AG09309 (cell line): ENCODE results near the gene ABCA13.

ENCODE experiments used
- DNase-seq: peaks from one replicate; pipeline ENCODE4 v3.0.0-alpha.2; 2010; ENCODE audit warnings: low read depth
- H3K4me3 ChIP-seq: 2 replicates; pipeline ENCODE4 v1.5.1; 2011; ENCODE audit warnings: mild to moderate bottlenecking, low read depth, low read length, moderate library complexity; ENCODE audit not compliant: control insufficient read depth
- TF ChIP-seq, protein P1 (sequence below): IDR thresholded peaks from 2 replicates; pipeline ENCODE4 v1.5.1; 2011; ENCODE audit warnings: mild to moderate bottlenecking, low read depth, low read length, inconsistent platforms; ENCODE audit not compliant: insufficient read depth, control insufficient read depth; ENCODE audit errors: missing control alignments

The ABCA13 gene

GRCh38 chr7:48309720-48310119 is 138.5 kb downstream of the ABCA13 start:
- no peak for DNase-seq
- no peak overlapping the region for H3K4me3 ChIP-seq
- TF ChIP-seq, protein P1, sequence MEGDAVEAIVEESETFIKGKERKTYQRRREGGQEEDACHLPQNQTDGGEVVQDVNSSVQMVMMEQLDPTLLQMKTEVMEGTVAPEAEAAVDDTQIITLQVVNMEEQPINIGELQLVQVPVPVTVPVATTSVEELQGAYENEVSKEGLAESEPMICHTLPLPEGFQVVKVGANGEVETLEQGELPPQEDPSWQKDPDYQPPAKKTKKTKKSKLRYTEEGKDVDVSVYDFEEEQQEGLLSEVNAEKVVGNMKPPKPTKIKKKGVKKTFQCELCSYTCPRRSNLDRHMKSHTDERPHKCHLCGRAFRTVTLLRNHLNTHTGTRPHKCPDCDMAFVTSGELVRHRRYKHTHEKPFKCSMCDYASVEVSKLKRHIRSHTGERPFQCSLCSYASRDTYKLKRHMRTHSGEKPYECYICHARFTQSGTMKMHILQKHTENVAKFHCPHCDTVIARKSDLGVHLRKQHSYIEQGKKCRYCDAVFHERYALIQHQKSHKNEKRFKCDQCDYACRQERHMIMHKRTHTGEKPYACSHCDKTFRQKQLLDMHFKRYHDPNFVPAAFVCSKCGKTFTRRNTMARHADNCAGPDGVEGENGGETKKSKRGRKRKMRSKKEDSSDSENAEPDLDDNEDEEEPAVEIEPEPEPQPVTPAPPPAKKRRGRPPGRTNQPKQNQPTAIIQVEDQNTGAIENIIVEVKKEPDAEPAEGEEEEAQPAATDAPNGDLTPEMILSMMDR = no peak

GRCh38 chr7:48311464-48312100 is 140.3 kb downstream of the ABCA13 start:
- TF ChIP-seq, protein P1 = no peak
- no peak overlapping the region for H3K4me3 ChIP-seq
- DNase-seq = no peak

DNA sequence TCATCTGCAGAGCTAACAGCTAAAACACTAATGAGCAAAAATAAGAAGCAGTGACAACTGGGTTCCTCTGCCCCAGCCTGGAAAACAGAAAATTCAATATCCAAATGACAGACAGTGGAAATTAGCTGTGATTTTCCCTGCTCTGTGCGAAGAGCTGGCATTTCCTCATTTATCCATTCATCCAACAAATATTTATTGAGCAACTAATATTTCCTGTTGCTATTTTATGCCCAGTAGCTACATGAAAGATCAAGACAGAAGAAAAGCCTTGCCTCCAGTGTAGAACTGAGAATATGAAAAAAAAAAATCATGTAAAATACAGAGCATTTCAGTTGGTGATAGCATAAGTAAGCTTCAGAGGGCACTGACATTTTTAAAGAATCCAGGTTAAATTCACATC is 140.9 kb downstream of the ABCA13 start:
- TF ChIP-seq, protein P1 = no peak
- DNase-seq = no peak
- H3K4me3 ChIP-seq = no peak overlapping the region

- DNase-seq = no peak
- TF ChIP-seq, protein P1 = no peak
Measured at GRCh38 chr7:48316768-48317167, 145.5 kb downstream of the ABCA13 start.

GRCh38 chr7:48317360-48317759 is 146.1 kb downstream of the ABCA13 start:
- TF ChIP-seq, protein P1 = no peak
- DNase-seq = no peak
- no peak overlapping the region for H3K4me3 ChIP-seq

More at GRCh38 chr7:48316768-48317167, 145.5 kb downstream of the ABCA13 start:
- no peak overlapping the region for H3K4me3 ChIP-seq

- TF ChIP-seq, protein P1 = no peak
- H3K4me3 ChIP-seq = no peak overlapping the region
- DNase-seq = no peak
Measured at GRCh38 chr7:48321319-48322010, 150.2 kb downstream of the ABCA13 start.
